ENCODE results near the gene SRC. TPM values are rescaled to one million over a fixed set of nuclear protein-coding genes. Genes with fewer than 3 reads are reported as not detected.

SRC gene
- polyA plus RNA-seq, 3 donors from 2014 or later: 0.82 to 4.1 TPM; not detected in 1

DNA sequence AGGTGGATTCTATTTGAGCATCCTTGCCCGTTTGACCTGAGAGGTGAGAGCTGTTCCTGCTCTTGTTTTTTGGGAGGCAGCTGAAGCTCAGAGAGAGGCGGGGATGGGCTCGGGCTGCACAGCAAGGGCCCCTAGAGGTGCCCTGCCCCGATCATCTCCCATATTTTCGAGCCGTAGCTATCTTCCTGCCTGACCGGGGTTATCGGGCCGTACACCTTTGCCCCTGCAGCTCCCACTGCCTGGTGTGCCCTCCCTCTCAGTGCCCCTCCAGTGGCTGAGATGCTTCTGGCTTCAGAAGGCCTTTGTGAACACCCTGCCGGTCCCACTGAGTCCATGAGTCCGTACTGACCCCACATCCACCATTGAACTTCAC is 6.7 kb downstream of the SRC start:
- H3K27me3 Mint-ChIP-seq (ENCODE audit: low read depth in 3 of 3): peaks cover 0 to 7% (median 3%) of the 10 kb centered on the region in 3 donors
- H3K27ac Mint-ChIP-seq: no peak overlapping the region

DNA sequence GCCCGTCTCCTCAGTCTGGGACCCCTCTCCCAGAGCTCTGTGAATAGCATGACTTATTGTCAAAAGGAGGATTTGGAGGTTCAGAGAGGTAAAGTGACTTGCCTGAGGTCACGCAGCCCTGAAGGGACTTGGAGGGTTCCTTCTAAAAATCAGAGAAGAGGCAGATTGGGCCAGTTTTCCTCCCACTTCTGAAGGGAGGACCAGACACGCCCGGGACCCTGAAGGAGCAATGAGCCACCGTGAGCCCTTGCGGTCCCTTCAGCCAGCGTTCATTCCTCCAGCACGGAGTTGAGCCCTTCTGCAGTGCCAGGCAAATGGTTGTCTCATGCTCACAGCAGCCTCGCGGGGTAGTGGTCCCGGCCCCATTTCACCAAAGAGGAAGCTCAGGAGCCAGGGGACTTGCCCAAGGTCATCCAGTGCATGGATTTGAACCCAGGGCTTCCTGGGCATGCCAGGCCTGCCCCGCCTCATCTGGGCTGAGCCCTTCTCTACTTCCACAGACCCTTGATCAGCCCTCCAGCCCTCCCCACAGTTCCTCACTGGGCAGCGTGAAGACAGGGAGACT is 7.4 kb downstream of the SRC start:
- H3K9me3 Mint-ChIP-seq: no peaks in the 10 kb centered on the region
- peaks cover 12 to 29% of the 10 kb centered on the region in 2 donors for H3K4me1 Mint-ChIP-seq
- peaks cover 0 to 8% (median 4%) of the 10 kb centered on the region in 3 donors for H3K27me3 Mint-ChIP-seq (ENCODE audit: low read depth in 3 of 3)
- DNase-seq: no peak
- H3K4me3 Mint-ChIP-seq: no peak overlapping the region
- H3K36me3 Mint-ChIP-seq: no peaks in the 10 kb centered on the region
- H3K27ac Mint-ChIP-seq: no peak overlapping the region

More for the DNA sequence above, 6.7 kb downstream of the SRC start:
- DNase-seq: no peak
- H3K36me3 Mint-ChIP-seq: no peaks in the 10 kb centered on the region
- H3K4me3 Mint-ChIP-seq: no peak overlapping the region
- peaks cover 11 to 33% of the 10 kb centered on the region in 2 donors for H3K4me1 Mint-ChIP-seq
- no peaks in the 10 kb centered on the region for H3K9me3 Mint-ChIP-seq

DNA sequence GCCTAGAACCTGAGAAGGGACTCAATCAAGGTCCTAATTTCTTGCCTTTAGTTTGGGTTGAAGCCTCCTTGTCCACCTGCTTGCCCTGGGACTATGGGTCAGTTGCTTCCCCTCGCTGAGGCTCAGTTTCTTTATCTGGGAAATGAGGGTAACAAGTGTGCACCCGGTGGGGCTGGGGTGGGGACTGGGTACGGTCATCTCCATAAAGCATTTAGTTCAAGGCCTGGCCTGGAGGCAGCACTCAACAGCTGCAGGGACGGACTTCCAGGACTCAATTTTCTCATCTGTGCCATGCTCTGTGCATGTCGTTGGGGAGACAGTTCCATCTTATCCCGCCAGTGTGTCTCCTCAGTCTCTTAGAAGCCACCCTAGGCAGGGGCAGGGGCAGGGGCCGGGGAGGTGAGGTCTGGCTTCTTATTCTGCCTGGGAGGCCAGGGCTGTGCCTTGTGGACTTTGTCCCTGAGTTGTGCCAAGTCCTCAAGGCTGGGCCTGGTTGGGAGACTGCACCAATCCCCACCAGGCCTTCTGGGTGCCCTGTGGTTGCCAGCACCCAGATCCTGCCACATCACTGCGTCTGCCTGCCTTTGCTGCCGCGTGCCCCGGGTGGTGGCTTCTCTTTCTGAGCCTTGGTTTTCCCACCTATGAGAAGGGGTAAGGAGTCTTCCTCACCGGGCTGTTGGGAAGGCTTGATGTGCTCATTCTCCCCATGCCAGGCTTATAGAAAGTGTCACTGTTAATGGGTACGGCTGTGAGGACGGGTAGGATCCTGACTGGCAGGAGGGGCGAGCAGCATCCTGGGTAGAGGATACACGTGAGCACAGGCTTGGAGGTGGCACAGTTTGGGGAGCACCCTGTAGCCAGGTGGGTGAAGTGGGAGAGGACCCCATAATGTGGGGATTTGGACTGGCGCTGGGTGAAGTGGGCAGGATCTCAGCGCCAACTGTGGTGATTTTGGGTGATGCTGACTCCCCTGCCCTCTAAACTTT is 8.6 kb downstream of the SRC start:
- peaks cover 0 to 6% (median 4%) of the 10 kb centered on the region in 3 donors for H3K27me3 Mint-ChIP-seq (ENCODE audit: low read depth in 3 of 3)
- peaks cover 12 to 26% of the 10 kb centered on the region in 2 donors for H3K4me1 Mint-ChIP-seq
- no peak for DNase-seq
- no peaks in the 10 kb centered on the region for H3K9me3 Mint-ChIP-seq
- peak overlapping the region in 1 of 6 donors; percentile 49 for H3K27ac Mint-ChIP-seq
- H3K4me3 Mint-ChIP-seq: no peak overlapping the region
- H3K36me3 Mint-ChIP-seq: no peaks in the 10 kb centered on the region

DNA sequence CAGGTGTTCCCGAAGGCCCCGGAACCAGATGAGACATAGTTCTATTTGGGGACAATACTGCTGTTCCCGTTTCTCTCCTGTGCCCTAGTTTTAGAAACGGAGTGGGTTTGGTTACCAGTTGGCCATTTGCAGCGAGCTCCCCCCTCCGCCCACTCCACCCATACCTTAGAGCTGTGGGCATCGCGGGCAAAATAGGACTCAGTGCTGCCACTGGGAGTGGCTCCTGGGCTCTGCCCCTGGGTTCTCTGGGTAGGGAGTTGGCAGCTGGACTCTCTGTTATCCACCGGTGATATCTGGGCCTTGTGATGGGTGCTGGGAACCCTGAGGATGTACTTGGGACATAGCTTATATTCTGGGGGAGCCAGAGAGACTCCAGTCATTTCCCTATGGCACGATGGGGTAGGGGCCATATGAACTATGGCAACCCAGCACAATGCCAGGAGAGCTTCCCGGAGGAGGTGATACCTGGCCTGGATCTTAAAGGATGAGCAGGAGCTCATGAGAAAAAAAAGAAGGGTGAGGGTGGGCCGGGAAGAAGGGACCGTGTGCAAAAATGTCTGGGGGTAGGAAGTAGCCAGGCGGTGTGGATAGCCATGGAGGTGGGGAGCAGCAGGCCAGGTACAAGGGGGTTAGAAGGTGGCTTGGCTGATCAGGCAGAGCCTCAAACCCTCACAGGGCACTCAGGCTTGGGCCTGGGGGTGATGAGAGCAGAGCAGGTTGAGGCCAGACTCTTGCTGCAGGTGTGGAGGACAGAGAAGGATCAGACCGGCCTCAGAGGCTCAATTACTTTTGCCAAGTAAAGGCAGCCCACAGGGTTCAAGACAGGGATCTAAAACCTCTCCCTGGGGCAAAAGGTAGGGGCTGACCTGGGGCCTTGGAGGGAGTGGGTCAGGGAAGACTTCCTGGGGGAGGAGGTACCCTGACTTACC is 9.6 kb downstream of the SRC start:
- no peaks in the 10 kb centered on the region for H3K36me3 Mint-ChIP-seq
- peaks cover 0 to 6% (median 4%) of the 10 kb centered on the region in 3 donors for H3K27me3 Mint-ChIP-seq (ENCODE audit: low read depth in 3 of 3)
- no peak overlapping the region for H3K4me3 Mint-ChIP-seq
- no peak for DNase-seq
- H3K4me1 Mint-ChIP-seq: peaks cover 12 to 26% of the 10 kb centered on the region in 2 donors
- H3K27ac Mint-ChIP-seq: peak overlapping the region in 1 of 6 donors; percentile 5
- no peaks in the 10 kb centered on the region for H3K9me3 Mint-ChIP-seq

DNA sequence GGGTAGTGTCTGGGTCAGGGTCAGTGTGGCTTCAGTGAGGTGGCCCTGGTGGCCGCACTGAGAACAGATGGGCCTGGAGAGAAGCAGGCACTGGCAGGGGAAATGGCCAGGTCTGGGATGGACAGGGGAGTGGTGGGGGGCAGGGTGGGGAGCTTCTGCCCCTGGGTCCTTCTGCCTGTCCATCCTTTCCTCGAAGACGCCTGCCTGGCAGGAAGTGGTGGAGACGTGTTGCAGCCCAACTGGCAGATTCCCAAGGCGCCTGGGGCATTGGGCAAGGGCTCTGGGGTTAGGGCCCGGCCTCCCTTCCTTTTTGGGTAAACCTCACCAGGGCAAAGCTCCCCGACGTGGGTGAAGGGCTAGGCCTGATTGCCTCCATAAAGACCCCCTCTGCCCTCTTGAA is 10.4 kb downstream of the SRC start:
- H3K27ac Mint-ChIP-seq: peak overlapping the region in 2 of 6 donors; percentile 5 to 82
- no peaks in the 10 kb centered on the region for H3K9me3 Mint-ChIP-seq
- peaks cover 0 to 6% (median 4%) of the 10 kb centered on the region in 3 donors for H3K27me3 Mint-ChIP-seq (ENCODE audit: low read depth in 3 of 3)
- H3K4me3 Mint-ChIP-seq: peak overlapping the region in 1 of 5 donors; percentile 36
- H3K4me1 Mint-ChIP-seq: peaks cover 12 to 26% of the 10 kb centered on the region in 2 donors
- no peak for DNase-seq
- no peaks in the 10 kb centered on the region for H3K36me3 Mint-ChIP-seq

DNA sequence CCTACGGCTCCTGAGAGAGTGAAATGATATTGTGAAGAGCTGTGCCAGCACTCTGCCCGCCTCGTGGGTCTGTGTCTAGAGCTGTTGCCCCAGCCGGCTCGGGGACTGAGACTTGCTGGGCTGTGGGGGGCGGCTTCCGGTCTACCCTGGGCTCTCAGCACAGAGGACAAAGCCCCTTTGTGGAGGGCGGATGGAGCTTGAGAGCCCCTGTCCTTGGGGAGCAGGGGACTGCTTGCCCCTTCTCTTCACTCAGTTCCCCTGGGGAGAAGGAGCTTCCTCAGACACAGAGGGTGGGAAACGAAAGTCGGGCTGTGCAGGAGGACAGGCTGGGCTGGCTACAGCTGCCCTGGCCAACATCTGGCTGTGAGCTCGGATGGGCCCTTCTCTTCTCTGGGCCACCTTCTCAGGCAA is 11.0 kb downstream of the SRC start:
- Mint-ChIP-seq H3K27me3 (ENCODE audit: low read depth in 3 of 3) (peaks cover 0 to 6% (median 2%) of the 10 kb centered on the region in 3 donors), H3K36me3 (no peaks in the 10 kb centered on the region), H3K27ac (no peak overlapping the region), H3K4me1 (peaks cover 12 to 26% of the 10 kb centered on the region in 2 donors), H3K9me3 (no peaks in the 10 kb centered on the region), H3K4me3 (no peak overlapping the region)
- DNase-seq: no peak

DNA sequence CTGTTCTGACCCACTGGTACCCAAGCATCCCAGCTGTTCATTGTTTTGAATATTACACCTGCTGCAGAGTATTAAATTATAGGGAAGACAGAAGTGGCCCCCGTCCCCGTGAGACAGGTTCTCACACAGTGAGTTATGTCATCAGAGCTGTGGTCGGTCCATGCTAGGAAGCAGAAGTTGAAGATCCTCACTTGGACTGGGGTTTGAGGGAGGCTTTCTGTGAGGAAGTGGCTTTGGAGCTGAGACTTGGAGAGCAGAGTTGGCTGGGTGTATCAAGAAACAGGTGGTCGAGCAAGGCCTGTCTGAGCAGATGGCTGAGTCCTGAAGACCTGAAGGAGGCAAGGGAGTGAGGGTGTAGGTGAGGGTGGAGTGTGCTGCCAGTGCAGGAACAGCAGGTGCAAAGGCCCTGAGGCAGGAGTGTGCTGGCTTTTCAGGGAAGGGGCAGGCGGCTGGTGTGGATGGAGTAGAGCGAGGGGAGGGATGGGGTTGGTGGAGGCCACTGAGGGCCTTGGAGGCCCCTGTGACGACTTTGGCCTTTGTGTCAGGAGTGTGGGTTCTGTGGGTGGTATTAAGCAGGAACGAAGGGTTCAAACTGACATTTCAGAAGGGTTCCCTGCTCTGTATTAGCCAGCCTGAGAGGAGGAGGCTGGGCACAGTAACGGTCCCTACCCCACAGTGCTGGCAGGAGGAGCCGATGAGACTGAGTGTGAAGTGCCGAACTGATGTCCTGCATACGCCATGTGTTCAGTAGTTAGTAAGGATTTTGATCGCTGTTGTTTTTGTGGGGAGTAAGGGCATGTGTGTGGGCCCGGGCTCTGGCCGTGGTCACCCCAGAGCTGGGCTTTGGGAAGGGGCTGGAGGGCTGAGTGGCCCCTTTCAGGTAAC is 11.8 kb downstream of the SRC start:
- Mint-ChIP-seq H3K27me3 (ENCODE audit: low read depth in 3 of 3) (peaks cover 0 to 6% (median 2%) of the 10 kb centered on the region in 3 donors), H3K4me3 (no peak overlapping the region), H3K9me3 (no peaks in the 10 kb centered on the region), H3K27ac (no peak overlapping the region), H3K36me3 (no peaks in the 10 kb centered on the region), H3K4me1 (peaks cover 12 to 26% of the 10 kb centered on the region in 2 donors)
- DNase-seq: no peak

DNA sequence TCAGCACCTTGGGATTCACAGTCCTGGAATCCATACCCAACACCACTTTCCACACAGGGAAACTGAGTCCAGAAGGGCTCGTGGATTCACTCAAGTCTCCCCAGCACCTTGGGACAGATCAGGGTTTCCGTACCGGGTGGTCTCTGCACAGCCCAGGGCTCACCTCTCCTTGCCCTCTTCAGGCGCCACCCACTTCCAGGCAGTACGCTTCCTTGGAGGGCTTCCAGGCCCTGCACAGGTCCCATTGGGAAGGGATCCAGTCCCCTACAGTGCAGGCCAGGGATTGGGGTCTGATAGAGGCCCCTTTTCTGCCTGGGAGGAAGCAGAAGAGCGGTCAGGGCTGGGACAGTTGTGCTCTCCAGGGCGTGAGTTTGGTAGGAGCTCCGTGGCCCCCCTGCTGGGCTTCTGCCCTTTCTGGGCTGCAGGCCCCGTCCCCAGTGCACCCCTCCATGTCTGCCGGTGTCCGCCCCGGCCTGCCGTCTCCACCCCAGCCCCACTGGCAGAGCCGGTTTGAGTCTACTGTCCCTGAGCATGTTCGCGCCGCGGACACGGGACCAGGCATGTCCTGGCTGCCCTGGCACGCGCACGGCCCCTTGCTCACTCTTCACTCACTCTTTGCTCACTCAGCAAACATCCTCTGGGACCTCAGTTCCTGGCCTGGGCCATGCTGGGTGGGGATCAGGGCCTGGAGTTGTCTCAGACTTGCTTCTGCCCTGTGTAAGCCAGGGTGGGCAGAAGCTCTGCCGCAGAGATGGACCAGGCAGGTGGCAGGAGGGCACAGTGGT is 12.6 kb downstream of the SRC start:
- Mint-ChIP-seq H3K9me3 (no peaks in the 10 kb centered on the region), H3K4me3 (no peak overlapping the region), H3K4me1 (peaks cover 12 to 26% of the 10 kb centered on the region in 2 donors), H3K36me3 (no peaks in the 10 kb centered on the region), H3K27me3 (ENCODE audit: low read depth in 3 of 3) (peaks cover 0 to 6% (median 2%) of the 10 kb centered on the region in 3 donors), H3K27ac (no peak overlapping the region)
- DNase-seq: no peak

DNA sequence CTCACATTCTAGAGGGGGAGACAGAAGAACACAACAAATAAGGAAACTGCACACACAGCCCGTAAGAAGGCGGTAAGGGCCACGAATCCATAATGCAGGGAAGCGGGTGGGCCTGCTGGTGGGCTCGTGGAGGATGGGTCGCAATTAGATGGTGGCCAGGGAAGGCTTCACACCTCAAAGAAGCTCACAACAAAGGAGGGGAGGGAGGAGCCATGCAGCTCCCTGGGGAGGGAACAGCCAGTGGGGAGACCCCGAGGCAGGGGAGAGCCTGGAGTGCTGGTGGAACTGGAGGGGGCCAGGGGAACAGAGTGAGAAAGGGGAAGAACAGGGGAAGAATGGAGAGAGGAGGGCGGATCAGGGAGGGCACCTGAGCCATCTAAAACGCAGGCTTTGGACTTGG is 13.4 kb downstream of the SRC start:
- H3K4me3 Mint-ChIP-seq: no peak overlapping the region
- no peak overlapping the region for H3K27ac Mint-ChIP-seq
- H3K27me3 Mint-ChIP-seq (ENCODE audit: low read depth in 3 of 3): peaks cover 0 to 6% (median 2%) of the 10 kb centered on the region in 3 donors
- DNase-seq: no peak
- no peaks in the 10 kb centered on the region for H3K9me3 Mint-ChIP-seq
- peaks cover 12 to 26% of the 10 kb centered on the region in 2 donors for H3K4me1 Mint-ChIP-seq
- no peaks in the 10 kb centered on the region for H3K36me3 Mint-ChIP-seq

DNA sequence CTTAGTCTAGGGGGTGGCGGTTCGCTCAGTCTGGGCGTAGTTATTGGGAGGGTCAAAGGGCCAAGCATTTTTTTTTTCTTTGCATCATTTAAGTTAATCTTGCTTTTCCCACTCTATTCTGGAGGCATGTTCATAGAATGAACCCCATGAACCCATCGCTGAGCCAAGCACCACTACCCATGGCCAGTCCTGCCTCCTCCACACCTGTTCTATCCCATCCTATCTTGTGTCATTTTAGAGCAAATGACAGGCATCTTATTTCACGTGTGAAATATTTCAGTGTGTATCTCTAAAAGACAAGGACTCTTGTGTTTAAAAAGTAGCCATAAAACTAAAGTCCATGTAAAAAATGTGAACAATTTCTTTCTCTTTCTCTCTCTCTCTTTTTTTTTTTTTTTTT is 13.9 kb downstream of the SRC start:
- Mint-ChIP-seq H3K4me3 (no peak overlapping the region), H3K9me3 (no peaks in the 10 kb centered on the region), H3K36me3 (no peaks in the 10 kb centered on the region), H3K27me3 (ENCODE audit: low read depth in 3 of 3) (peaks cover 0 to 6% (median 2%) of the 10 kb centered on the region in 3 donors), H3K4me1 (peaks cover 12 to 26% of the 10 kb centered on the region in 2 donors), H3K27ac (no peak overlapping the region)
- no peak for DNase-seq

DNA sequence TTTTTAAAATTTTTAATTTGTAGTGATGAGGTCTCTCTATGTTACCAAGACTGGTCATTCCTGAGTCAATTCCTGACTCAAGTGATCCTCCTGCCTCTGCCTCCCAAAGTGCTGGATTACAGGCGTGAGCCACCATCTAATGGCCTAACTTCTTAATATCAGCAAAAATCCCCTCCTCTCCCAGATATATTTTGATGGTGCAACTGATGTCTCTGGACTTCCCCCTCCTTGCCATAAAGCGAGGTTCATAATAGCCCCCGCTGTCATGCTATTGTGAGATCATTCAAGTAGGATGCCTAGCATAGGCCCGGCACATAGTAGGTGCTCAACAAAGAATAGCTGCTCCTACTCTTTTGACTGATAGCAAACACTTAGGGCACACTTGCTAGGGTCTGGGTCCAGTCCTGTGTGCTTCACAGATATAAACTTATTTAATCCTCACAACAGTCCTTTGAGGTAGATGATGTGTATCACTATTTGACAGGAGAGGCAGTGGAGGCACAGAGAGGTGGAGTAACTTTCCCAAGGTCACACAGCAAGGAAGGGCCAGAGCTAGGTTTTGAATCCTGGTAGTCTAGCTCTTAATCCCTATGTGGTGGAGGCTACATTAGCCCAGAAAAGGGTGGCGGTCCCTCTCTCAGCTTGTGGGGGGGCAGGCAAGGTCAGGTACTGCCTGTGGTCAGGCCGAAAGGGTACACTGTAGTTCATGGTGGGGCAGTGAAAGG is 14.6 kb downstream of the SRC start:
- Mint-ChIP-seq H3K36me3 (peaks cover 0 to under 1% (median 0%) of the 10 kb centered on the region in 3 donors), H3K4me1 (peaks cover 12 to 23% of the 10 kb centered on the region in 2 donors), H3K9me3 (no peaks in the 10 kb centered on the region), H3K27me3 (ENCODE audit: low read depth in 3 of 3) (peaks cover 0 to 5% (median 2%) of the 10 kb centered on the region in 3 donors), H3K4me3 (no peak overlapping the region), H3K27ac (no peak overlapping the region)
- no peak for DNase-seq
